UCSD-AML1 (cell line): ENCODE results near the gene TSEN2.

Source experiments
- DNase-seq: peaks from one replicate; lab custom pipeline; 2025; ENCODE audit not compliant: unreplicated experiment; lab: John Stamatoyannopoulos, UW

The TSEN2 gene

DNA sequence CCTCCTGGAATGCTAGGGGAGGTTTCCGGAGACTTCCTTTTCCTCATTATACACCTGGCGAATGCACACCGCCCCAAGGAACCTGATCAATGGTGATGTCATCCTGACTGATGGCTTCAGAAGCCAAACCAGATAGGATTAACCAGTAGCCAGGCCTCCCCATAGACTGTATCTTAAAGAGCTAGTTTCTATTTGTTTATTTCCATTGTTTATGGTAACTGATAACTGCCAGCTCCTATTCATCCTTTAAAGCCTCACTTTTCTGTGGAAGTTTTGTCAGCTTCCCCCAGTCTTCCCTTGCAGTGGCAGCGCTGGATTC, 61.2 kb downstream of the TSEN2 start, which contains the start of gene MKRN2OS:
MKRN2OS (minus strand) TSS at position 27 of the 319 bp plus-strand sequence. CDS start 35 bp downstream, outside the sequence.
- no peak for DNase-seq

DNA sequence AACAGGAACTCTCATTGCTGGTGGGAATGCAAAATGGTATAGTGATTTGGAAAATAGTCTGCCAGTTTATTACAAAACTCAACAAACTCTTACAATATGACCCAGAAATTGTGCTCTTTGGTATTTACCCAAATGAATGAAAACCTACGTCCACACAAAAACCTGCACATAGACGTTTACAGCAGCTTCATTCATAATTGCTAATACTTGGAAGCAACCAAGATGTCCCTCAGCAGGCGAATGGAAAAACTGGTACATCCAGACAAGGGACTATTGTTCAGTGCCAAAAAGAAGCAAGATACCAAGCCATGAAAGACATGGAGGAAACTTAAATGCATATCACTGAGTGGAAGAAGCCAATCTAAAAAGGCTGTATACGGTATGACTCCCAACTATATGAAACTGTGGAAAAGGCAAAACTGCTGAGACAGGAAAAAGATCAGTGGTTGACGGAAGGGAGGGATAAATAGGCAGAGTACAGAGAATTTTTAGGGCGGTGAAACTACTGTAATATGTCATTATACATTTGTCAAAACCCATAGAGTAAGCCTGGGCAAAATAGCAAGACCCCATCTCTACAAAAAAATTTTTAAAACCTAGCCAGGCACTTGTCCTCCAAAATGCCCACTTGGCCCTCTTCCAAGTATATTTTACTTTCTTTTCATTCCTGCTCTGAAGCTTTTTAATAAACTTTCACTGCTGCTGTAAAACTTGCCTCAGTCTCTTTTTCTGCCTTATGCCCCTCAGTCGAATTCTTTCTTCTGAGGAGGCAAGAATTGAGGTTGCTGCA, 65.9 kb downstream of the TSEN2 start:
- no peak for DNase-seq

DNA sequence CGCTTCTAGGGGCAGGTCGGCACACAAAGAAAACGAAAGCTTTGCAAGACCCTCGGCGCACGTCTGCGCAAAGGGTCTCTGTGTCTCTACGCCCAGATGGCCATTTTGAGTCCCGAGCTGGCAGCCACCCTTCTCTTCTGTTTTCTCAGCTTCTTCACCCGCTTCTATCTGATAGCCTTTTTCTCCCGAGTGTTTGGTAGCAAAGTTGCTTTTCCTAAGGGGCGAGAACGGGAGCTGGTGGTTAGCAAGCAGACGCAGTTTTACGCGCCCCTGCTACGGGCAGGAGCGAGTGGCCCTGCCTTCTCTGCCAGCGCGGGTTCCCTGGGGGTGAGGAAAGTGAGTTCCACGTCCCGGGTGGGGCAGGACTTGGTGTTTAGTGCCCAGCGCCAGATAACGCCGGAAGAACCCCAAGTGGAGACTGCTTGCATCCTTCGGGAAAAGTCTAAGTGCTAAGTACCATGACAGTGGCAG, 69.7 kb downstream of the TSEN2 start:
- DNase-seq, result peak; percentile 69

DNA sequence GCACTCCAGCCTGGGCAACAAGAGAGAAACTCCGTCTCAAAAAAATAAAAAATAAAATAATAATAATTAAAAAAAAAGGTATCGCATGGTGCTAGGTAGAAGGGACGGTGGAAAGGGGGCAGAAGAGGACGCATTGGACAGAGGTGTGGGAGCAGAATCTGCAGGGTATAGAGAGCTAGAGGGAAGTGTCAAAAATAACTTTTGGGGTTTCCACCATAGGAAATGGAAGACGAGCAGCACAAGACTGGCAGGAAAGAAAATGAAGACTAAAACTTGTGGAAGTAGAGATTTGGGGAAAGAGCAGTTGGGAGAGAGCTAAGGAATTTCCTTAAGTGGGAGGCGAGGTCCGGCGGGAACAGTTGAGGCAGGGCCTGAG, 72.0 kb downstream of the TSEN2 start:
- no peak for DNase-seq

DNA sequence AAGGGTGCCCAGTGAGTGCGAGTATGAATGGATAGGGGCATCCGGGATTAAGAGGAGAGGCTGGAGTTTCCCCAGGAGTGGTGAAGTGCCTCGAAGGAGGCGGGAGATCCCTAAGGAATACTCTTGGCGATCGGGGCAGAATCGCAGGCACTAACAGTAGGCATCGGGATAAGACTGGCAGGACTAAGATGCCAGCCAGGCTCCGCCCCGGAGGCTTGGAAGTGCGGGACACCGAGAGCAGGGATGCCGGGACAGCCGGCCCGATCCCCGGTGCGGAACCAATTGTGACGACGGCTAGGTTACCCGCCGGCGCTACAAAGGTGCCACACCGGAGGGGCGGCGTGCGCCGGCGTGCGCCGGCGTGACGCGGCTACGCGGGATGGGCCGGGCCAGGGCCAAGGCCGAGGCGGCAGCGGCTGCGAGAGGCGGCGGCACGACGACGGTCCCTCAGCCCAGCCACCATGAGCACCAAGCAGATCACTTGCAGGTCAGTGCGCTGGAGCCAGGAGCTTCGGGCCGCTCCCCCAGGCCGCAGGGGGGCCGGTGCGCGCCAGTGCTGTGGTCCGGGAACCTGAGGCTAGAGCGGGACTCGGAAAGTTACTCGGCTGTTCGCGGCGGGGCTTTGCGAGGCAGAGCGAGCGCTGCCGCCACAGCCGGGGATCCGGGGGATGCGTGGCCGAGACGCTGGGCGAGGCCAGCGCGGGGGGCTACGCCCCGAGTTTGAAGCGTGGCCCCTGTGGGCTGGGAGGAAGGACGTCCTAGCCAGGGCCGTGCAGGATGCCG, 72.6 kb downstream of the TSEN2 start, which contains the start of gene MKRN2:
MKRN2 (plus strand) TSS at position 398 of the 783 bp plus-strand sequence; CDS start at position 462, 64 bp downstream.
- DNase-seq, result peak; percentile 92

DNA sequence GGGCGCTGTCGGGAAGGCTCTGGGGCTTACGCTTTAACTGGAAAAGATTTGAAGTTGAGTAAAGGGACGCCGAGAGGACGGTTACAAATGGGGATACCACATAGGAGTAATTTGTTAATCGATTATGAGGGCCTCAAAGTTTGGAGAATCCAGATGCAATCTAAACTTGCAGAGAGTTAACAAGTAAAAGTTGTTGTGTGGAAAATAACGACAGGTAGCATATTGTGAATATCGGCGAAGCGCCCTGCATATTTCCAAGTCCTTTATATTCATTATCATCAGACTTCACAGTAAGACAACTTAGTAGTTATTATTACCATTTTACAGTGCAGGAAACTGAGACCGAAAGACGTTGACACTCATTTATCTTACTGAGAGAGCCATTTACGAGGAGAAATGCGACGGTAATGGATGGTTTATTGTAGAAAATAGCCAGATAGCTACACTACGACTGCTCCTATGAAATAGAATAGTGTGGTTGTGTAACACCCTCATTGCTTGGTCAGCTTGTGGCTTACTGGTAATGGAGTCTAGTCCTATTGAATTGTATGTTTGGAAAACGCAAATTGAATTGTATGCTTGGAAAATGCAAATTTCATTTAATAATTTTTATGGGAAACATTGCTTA, 73.3 kb downstream of the TSEN2 start:
- DNase-seq, result no peak

DNA sequence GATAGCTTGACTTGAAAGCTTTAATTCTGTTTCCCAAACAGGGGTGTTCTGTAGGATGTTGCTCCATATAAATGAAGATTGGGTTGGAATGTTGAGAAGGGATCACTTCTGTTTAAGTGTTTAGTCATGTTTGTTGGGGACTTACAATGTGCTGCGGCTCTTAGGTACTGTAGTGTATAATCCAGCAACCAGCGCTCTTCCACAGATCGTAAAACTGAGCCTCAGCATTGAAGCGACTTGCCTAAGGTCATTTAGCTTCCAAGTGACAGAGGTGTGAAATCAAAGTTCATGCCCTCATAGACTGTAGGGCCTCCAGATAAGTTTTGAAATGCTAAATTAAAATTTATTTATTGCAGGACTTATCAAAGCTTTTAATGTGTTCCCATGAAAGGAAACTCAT, 74.4 kb downstream of the TSEN2 start:
- DNase-seq, result no peak

DNA sequence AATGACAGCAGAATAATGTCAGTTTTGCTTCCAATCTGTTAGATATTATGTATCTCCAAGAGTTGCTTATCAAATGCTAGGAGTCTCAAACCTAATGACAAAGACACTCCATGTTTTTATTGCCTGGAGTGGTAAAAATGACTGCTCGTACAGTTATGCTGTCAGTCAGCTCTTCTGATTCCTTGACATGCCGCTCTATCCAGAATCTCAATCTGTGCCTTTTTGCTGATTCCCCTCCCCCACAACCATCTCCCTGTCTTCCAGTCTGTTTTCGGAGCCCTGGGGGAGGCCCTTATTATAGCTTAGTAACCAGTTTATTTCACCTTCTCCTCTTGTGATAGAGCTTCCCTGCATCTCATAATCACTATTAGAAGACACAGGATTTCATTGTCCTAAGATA, 75.2 kb downstream of the TSEN2 start:
- no peak for DNase-seq

DNA sequence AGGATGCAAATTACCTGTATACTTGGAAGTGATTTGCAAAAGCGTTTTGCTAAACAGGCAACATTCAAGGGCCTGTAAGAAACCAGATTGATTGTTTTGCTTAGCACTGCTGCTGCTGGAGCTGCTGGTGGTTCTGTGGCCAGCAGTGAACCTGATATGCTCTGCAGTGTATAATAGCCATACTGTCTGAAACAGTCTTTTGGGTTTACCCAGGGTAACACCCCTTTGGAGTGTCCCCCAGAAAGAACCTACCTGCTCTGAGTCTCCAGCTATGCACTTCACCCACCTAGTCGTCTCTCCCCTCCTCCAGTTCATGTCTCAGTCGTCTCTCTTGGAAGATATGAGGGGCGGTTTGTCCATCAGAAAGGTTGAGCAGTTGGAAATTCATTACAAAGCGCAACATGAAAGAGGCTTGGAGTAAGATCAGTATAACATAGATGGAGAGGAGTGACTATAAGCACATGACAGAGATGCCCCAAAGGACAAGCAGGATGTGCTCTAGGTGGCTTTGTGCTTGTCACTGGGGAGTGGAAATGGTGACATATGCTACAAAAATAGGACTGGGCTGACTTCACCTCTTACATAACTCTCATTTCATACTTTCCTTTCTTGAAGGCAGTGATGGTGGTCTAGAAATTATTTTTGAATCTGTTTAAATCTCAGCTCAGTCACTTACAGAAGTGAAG, 76.4 kb downstream of the TSEN2 start:
- no peak for DNase-seq

DNA sequence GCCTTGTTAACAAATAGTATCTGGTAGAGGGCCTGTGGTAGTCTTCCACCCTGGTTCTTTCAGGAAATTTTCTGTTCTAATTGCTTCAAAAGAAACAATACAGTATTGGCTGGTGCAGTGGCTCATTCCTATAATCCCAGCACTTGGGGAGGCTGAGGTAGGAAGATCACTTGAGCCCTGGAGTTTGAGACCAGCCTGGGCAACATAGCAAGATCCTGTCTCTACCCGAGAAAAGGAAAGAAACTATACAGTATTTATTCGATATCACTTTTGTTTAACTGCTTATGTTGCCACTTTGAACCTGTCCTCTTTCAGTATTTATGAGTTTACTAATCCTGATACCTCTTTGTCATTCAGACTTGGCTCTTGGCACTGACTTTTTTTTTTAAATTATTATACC, 77.1 kb downstream of the TSEN2 start:
- DNase-seq, result no peak

DNA sequence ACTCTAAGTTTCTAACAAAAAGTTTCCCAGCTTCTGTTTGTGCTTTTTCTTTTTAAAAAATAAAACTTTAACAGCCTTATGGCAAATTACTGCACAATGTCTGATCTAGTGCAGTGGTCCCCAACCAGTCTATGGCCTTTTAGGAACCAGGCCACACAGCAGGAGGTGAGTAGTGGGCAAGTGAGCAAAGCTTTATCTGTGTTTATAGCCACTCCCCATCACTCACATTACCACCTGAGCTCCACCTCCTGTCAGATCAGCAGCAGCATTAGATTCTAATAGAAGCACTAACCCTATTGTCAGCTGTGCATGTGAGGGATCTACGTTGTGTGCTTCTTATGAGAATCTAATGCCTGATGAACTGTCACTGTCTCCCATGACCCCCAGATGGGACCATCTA, 78.2 kb downstream of the TSEN2 start:
- no peak for DNase-seq

DNA sequence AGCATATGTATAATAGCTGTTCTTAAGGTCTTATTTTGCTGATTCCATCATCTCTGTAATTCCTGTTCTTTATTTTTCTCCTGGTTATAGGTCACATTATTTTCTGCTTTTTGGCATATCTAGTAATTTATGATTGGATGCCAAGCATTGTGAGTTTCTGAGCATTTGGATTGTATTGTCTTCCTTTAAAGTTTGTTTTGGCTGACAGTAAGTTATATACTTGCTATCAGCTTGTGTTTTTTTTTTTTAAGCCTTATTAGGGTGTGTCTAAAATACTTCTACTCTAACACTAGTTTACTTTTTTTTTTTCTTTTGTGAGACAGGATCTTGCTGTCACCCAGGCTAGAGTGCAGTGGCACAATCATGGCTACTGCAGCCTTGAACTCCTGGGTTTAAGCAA, 82.7 kb downstream of the TSEN2 start:
- no peak for DNase-seq

DNA sequence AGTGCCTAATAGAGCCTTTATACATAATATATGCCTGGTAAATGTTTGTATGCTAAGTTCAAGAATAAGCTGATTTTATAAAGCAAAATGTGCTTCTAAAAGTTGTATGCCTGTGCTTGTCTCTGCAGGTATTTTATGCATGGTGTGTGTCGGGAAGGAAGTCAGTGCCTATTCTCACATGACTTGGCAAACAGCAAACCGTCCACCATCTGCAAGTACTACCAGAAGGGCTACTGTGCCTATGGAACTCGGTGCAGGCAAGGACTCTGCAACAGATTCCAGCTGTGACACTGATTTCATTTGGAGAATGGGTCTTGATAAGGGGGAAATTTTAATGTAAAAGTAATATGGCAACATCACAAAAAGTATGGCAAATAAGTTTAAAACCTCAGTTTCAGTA, 84.5 kb downstream of the TSEN2 start:
- no peak for DNase-seq

DNA sequence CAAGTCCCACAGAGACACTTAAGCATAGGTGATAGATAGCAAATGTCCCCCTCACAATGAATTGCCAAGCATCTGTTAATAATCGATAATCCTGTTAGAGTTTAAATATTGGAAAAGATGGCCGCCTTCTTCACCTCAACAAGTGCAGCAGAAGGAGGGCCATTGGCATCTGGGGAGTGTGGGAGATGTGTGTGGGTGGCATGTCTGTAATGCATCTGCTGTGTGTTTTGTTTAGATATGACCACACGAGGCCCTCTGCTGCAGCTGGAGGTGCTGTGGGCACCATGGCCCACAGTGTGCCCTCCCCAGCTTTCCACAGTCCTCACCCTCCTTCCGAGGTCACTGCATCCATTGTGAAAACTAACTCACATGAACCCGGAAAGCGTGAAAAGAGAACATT, 85.6 kb downstream of the TSEN2 start:
- no peak for DNase-seq

DNA sequence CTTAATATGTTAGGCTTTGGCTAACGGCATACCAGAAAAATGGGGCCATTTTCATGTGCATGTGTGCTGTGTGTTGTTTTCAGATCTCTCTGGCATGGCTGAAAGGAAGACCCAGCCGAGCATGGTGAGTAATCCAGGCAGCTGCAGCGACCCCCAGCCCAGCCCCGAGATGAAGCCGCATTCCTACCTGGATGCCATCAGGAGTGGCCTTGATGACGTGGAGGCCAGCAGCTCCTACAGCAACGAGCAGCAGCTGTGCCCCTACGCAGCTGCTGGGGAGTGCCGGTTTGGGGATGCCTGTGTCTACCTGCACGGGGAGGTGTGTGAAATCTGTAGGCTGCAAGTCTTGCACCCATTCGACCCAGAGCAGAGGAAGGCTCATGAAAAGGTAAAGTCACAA, 87.7 kb downstream of the TSEN2 start:
- DNase-seq, result no peak

DNA sequence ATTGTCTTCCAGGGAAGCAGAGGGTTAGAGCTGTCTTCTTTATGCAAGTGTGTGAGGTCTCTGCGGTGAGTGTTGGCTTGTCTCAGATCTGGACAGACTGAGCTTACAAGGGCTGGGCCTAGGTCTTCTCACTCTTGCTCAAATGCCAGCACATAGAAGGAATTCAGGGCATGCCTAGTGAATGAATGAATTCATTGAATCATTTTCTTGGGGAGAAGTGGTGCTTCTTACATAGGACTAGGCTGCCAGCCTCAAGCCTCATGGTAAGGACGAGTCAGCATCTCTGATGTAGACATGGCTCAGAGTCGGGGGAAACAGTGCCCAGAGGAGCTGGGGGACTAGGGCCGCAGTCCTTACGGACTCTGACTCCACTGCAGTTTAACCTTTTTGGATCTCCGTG, 89.9 kb downstream of the TSEN2 start:
- DNase-seq, result no peak

DNA sequence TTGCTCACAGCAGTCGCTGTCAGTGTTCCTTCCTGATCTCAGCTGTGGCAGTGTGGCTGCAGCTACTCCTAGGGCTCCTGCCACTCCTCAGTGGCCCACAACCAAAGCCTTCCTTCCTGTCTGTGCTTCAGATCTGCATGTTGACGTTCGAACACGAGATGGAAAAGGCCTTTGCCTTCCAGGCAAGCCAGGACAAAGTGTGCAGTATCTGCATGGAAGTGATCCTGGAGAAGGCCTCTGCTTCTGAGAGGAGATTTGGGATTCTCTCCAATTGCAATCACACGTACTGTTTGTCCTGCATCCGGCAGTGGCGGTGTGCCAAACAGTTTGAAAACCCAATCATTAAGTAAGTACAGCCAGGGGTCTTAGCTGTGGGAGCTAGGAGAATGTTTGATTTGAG, 90.4 kb downstream of the TSEN2 start:
- DNase-seq, result peak; percentile 20

DNA sequence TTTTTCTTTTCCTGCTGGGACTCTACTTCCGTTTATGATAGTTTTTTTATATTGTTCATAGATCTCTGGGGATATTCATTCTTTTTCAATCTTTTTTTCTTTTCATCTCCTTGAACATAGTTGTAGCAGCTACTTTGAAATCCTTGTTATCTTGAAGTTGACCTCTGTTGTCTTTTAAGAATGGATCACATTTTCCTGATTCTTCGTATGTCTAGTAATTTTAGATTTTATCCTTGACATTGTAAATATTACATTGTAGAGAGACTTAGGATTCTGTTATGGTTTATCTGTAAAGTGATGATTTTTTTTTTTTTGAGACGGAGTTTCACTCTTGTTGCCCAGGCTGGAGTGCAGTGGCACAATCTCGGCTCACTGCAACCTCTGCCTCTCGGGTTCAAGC, 93.1 kb downstream of the TSEN2 start:
- no peak for DNase-seq

DNA sequence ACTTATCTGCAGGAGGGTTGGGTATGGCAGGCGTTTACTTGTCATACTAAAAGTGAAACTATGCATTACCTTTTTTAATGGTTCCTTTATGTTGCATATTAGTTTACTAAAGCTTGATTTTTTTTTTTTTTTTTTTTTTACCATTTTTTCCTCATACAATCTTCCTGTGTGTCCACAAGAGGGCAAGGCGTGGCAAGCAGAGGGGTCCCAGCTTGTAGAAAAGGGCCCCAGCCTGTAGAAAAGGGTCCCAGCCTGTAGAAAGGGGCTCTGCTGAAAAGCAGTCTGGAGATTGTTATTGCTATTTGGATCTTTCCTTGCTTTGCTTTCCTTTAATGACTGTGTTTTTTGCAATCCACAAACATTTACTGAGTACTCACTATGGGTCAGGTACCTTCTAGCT, 94.5 kb downstream of the TSEN2 start:
- no peak for DNase-seq

DNA sequence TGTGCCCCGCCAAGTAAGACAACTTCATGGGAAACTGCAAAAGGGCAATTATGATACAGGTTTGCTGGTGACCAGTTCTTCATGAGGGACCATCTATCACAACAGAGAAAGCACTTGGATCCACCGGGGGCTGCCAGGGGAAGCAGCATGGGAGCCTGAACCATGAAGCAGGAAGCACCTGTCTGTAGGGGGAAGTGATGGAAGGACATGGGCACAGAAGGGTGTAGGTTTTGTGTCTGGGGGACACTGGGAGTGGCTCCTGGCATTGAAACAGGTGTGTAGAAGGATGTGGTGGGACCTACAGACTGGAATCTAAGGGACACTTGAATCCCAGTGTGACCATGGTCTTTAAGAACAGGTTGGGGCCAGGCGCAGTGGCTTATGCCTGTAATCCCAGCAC, 95.2 kb downstream of the TSEN2 start:
- peak; percentile 36 for DNase-seq

DNA sequence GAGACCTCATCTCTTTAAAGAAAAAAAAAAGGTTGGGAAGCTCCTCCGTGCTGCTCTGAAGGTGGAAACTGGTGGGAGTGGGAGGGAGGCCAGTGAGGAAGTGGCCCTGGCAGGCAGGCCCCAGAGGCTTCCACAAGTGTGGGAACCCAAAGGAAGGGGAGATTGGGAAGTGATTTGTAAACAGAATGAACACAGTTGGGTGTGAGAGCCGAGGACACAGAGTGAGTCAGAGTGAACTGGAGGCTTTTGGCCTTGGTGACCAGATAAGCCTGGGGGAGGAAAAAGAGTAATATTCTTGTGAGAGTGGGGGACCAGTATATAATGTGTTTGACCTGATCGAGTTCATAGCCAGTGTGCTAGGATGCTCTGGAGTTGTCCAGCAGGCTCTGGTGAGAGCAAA, 95.6 kb downstream of the TSEN2 start:
- DNase-seq, result no peak
